HCT116 (cell line): ENCODE measurements around the gene LY9. TPM values are rescaled to one million over a fixed set of nuclear protein-coding genes. Genes with fewer than 3 reads are reported as not detected.

Experiments used
- ATAC-seq: fragments of 200-7000 bp; cut with Tn5 transposase; 2 replicates; pipeline ENCODE4 v1.9.1; 2020; ENCODE audit warnings: mild to moderate bottlenecking, moderate library complexity
- BruUV-seq: library from RNA; stranded (reverse); fragments of 400-500 nt; replicated peaks from 2 replicates; lab custom pipeline; 2021; lab: Mats Ljungman, UMichigan
- CTCF ChIA-PET: fragments of 300-600 bp; sonication (Branson Sonifier 250); formaldehyde crosslinking; loops from one replicate; lab custom pipeline; 2021; ENCODE audit warnings: antibody characterized with exemption; lab: Charles Lee
- POLR2A ChIA-PET: fragments of 300-600, 350-600 bp; sonication (Branson Sonifier 250); formaldehyde crosslinking; loops from one replicate; lab custom pipeline; 2021; ENCODE audit warnings: antibody characterized with exemption; lab: Charles Lee
- RAD21 ChIA-PET, 2 experiments: fragments of 300-600 bp; sonication (Branson Sonifier 250); formaldehyde crosslinking; loops; one replicate each; lab custom pipeline; 2023; ENCODE audit warnings: low total read pairs in 2 of 2; ENCODE audit not compliant: uncharacterized antibody in 2 of 2, unreplicated experiment in 2 of 2, low non-redundant PET in 1 of 2; lab: Charles Lee
- DNase-seq: peaks from one replicate; pipeline ENCODE4 v3.0.0-alpha.2; 2010; ENCODE audit warnings: low read depth, low spot score
- H2AFZ ChIP-seq: fragments of 200-600 bp; shearing (Covaris generic), sonication (generic); 2 replicates; pipeline ENCODE4 v1.6.1; 2017; ENCODE audit warnings: low read depth, mixed run types, mixed read lengths, antibody characterized with exemption, low read length; ENCODE audit not compliant: poor library complexity, severe bottlenecking
- H3K27ac ChIP-seq: 2 replicates; pipeline ENCODE4 v1.5.1; 2012; ENCODE audit warnings: low read depth, low read length
- H3K27me3 ChIP-seq: fragments of 200-600 bp; sonication (generic); 2 replicates; pipeline ENCODE4 v1.6.1; 2016; ENCODE audit warnings: mixed run types, low read length, mixed read lengths; ENCODE audit not compliant: insufficient read depth
- H3K36me3 ChIP-seq, 2 experiments: fragments of 200-500 bp in 1 of 2; fragments of 200-600 bp in 1 of 2; sonication (Bioruptor generic) in 1 of 2; sonication (generic) in 1 of 2; 2 replicates each; pipeline versions ENCODE4 v1.5.1 to v1.6.1; 2014 to 2016; ENCODE audit warnings: low read length in 2 of 2, inconsistent platforms in 1 of 2, mixed read lengths in 1 of 2, mixed run types in 1 of 2; ENCODE audit not compliant: insufficient read depth in 2 of 2, control insufficient read depth in 1 of 2
- H3K4me1 ChIP-seq, 2 experiments: fragments of 200-600 bp in 1 of 2; sonication (generic) in 1 of 2; 2 replicates each; pipeline versions ENCODE4 v1.5.1 to v1.6.1; 2012 to 2017; ENCODE audit warnings: low read length in 2 of 2, inconsistent platforms in 1 of 2, mild to moderate bottlenecking in 1 of 2, mixed read lengths in 1 of 2, mixed run types in 1 of 2, moderate library complexity in 1 of 2; ENCODE audit not compliant: insufficient read depth in 2 of 2, control insufficient read depth in 1 of 2
- H3K4me2 ChIP-seq: fragments of 200-600 bp; sonication (generic); 2 replicates; pipeline ENCODE4 v1.6.1; 2017; ENCODE audit warnings: mixed run types, low read length, mixed read lengths
- H3K4me3 ChIP-seq, 2 experiments: fragments of 200-600 bp in 1 of 2; sonication (generic) in 1 of 2; replicated peaks in 1 of 2; 2 replicates each; pipeline ENCODE4 v1.5.1; 2011 to 2016; ENCODE audit warnings: low read length in 2 of 2, control low read depth in 1 of 2, low read depth in 1 of 2, mild to moderate bottlenecking in 1 of 2, mixed read lengths in 1 of 2, mixed run types in 1 of 2
- H3K79me2 ChIP-seq: fragments of 200-600 bp; sonication (generic); 2 replicates; pipeline ENCODE4 v1.6.1; 2017; ENCODE audit warnings: mild to moderate bottlenecking, mixed run types, low read length, moderate library complexity, mixed read lengths; ENCODE audit not compliant: insufficient read depth
- H3K9ac ChIP-seq: fragments of 200-600 bp; sonication (generic); 2 replicates; pipeline ENCODE4 v1.6.1; 2016; ENCODE audit warnings: low read length, mixed read lengths
- H3K9me2 ChIP-seq: fragments of 200-600 bp; sonication (generic), shearing (Covaris generic); 2 replicates; pipeline ENCODE4 v1.6.1; 2017; ENCODE audit warnings: mixed run types, mild to moderate bottlenecking, moderate library complexity; ENCODE audit not compliant: insufficient read depth
- H3K9me3 ChIP-seq, 2 experiments: fragments of 200-500 bp in 1 of 2; fragments of 200-600 bp in 1 of 2; sonication (Bioruptor generic) in 1 of 2; sonication (generic) in 1 of 2; 2 replicates each; pipeline ENCODE4 v1.6.1; 2014 to 2017; ENCODE audit warnings: low read length in 2 of 2, mixed read lengths in 2 of 2, inconsistent platforms in 1 of 2, low read depth in 1 of 2, mild to moderate bottlenecking in 1 of 2, mixed run types in 1 of 2, moderate library complexity in 1 of 2; ENCODE audit not compliant: control insufficient read depth in 1 of 2, insufficient read depth in 1 of 2
- H4K20me1 ChIP-seq: fragments of 200-600 bp; sonication (generic), shearing (Covaris generic); 2 replicates; pipeline ENCODE4 v1.6.1; 2017; ENCODE audit warnings: mixed run types, mild to moderate bottlenecking, moderate library complexity; ENCODE audit not compliant: insufficient read depth
- ELF1 ChIP-seq: IDR thresholded peaks from 2 replicates; pipeline ENCODE4 v1.6.1; 2012; ENCODE audit warnings: low read depth, borderline replicate concordance
- EZH2 ChIP-seq: fragments of 200-600 bp; sonication (generic); IDR thresholded peaks from 2 replicates; pipeline ENCODE4 v1.6.1; 2017; ENCODE audit warnings: antibody characterized with exemption, mixed run types
- JUND ChIP-seq: IDR thresholded peaks from 2 replicates; pipeline ENCODE4 v1.6.1; 2012
- SIN3A ChIP-seq: IDR thresholded peaks from 2 replicates; pipeline ENCODE4 v1.6.1; 2012; ENCODE audit warnings: low read depth
- intact Hi-C: fragments of 100-400 bp; cut with micrococcal nuclease; formaldehyde crosslinking; loops from 2 replicates; pipeline ENCODE4 v1.10.0; 2022
- total RNA-seq: library from RNA; stranded (reverse); gene quantifications from one replicate; pipeline ENCODE4 v1.2.1, GENCODE V29; 2021; ENCODE audit not compliant: unreplicated experiment

LY9 gene
- total RNA-seq, 1 experiment from 2014 or later, result 0.22 TPM

DNA sequence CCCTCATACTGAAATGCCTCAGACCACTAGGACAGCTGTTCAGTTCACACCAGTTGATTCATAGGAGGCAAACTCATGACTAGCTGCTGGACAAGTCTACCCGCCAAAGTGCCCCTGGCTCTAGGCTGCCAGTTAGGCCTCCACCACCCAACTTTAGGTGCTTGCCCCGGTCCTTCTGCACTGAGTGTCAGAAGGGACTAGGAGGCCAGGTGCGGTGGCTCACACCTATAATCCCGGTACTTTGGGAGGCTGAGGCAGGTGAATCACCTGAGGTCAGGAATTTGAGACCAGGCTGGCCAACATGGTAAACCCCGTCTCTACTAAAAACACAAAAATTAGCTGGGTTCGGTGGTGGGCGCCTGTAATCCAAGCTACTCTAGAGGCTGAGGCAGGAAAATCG is 18.9 kb downstream of the LY9 start:
- Histone ChIP-seq H3K79me2 (no peaks in the 10 kb centered on the region), H3K4me1 (peaks cover 9 to 13% of the 10 kb centered on the region in 2 experiments), H3K36me3 (no peaks in the 10 kb centered on the region), H3K27ac (no peak overlapping the region)
- no peak for ATAC-seq
- no peak for DNase-seq
- TF ChIP-seq ELF1 (no peak), SIN3A (no peak), JUND (no peak)
- TF ChIP-seq, all 23 proteins: peak for 0
- intact Hi-C loops, result no loop called here
- ChIA-PET RAD21 (no interaction called here), POLR2A (no interaction called here), CTCF (no interaction called here)
- Histone ChIP-seq H3K9ac (no peak overlapping the region), H4K20me1 (no peaks in the 10 kb centered on the region), H3K4me3 (no peak overlapping the region), H3K9me3 (no peaks in the 10 kb centered on the region), H3K4me2 (no peak overlapping the region), H3K27me3 (no peaks in the 10 kb centered on the region), H3K9me2 (no peaks in the 10 kb centered on the region), H2AFZ (no peak overlapping the region)
- no TSS peak for BruUV-seq

DNA sequence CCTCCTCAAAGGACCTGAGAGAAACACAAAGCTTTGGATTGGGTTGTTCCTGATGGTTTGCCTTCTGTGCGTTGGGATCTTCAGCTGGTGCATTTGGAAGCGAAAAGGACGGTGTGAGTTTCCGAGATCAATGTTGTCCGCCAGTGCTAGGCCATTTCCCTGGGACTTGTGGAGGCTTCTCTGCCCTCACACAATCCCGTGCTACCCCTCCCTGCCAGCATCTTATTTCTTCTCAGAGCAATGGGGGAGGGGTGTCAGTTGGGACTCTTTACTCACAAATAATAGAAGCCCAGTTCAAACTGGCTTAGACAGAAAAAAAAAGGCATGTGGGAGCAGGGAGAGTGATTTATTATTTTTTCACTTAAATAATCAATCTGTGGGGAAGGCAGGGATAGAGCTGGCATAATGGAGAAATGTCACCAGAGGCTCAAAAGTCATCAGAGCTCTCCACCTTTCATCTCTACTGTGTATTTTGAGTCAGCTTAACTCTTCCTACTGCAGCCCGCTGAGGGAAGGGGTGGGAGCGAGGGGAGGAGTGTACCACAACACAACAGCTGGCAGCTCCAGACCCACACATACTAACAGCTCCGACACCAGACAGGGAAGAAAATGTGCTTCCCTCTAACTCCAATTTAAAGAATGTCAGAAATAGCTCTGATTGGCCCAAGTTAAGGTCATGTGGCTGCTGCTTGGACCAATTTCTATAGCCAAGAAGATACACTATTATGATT is 22.4 kb downstream of the LY9 start:
- ATAC-seq, result no peak
- no peak overlapping the region for H3K4me2 ChIP-seq

More for the DNA sequence above, 22.4 kb downstream of the LY9 start:
- no peak overlapping the region for H2AFZ ChIP-seq
- no TSS peak for BruUV-seq
- ChIA-PET CTCF (interaction anchor here (0.9 to 2.1 kb wide), 6 partner anchors 17 to 143 kb away, joined by 3 to 6 read pairs (median 3); partner anchors contain the start of gene ITLN2), POLR2A (interaction anchor here (0.7 kb wide), 1 partner anchor 15 kb away, joined by 3 read pairs; no protein-coding TSS in a partner anchor), RAD21 (no interaction called here)
- DNase-seq, result no peak
- H4K20me1 ChIP-seq, result no peaks in the 10 kb centered on the region
- no peak overlapping the region for H3K9ac ChIP-seq
- intact Hi-C loops, result no loop called here
- no peaks in the 10 kb centered on the region for H3K9me3 ChIP-seq
- no peaks in the 10 kb centered on the region for H3K9me2 ChIP-seq
- no peaks in the 10 kb centered on the region for H3K79me2 ChIP-seq
- no peaks in the 10 kb centered on the region for H3K27me3 ChIP-seq
- no peaks in the 10 kb centered on the region for H3K36me3 ChIP-seq
- peaks cover 3 to 6% of the 10 kb centered on the region in 2 experiments for H3K4me1 ChIP-seq
- H3K27ac ChIP-seq, result no peak overlapping the region
- H3K4me3 ChIP-seq, result no peak overlapping the region
- TF ChIP-seq EZH2, result no peak
